Left renal cortex interstitium (tissue), 4 donors: ENCODE results near the gene ZCCHC14. TPM values are rescaled to one million over a fixed set of nuclear protein-coding genes. Genes with fewer than 3 reads are reported as not detected.

ENCODE experiments used
- DNase-seq, 4 donors: peaks; one replicate each; pipeline ENCODE4 v3.0.0-alpha.2; 2013; ENCODE audit warnings: low read depth in 4 of 4, low spot score in 2 of 4, missing footprints in 1 of 4
- polyA plus RNA-seq, 4 donors: library from polyadenylated mRNA; unstranded; fragments of 120-200 nt; gene quantifications; one replicate each; pipeline ENCODE4 v1.2.1, GENCODE V29; 2013; ENCODE audit not compliant: insufficient read length in 4 of 4

The ZCCHC14 gene
- 10 to 100 TPM; 27.9 to 39.1 (median 35.2) TPM for polyA plus RNA-seq

DNA sequence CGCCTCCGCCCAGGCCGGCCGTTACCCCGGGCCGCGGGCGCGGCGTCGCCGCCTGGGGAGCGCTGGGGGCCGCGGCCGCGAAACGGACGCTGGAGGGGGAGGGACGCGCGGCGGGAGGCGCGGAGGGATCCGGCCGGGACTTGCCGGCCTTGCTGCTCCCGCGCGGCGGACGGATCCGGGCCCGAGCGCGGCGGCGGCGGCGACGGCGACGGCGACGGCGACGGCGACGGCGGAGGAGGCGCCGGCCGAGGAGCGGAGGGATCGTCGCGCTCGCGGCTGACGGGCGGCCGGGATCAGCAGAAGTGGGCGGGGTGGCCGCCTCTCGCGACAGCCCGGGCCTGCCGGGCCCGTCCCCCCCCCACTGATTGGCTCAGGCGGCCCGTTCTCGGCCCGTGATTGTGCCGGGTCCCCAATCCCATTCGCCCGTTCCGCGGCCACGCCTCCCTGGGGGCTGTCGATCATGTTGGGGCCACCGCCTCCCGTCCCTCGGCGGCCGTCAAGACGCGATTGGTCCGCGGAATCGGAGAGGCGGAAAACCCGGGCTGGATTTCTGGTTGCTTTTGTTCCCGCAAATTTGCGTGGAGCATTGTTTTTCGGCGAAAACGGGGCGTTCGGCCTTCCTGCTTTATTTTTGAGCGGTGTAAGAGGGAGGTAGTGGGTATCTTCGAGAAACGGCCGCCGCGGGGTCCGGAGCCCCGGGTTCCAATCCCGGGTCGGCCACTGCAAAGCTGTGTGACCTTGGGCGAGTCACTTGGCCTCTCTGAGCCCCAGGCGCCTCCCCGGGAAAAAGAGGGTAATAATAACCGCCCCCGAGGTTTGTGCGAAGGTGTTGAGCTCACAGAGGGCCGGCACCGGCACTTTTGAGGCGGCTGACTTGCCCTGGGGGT is at the start of gene ZCCHC14:
TSS of gene ZCCHC14 (minus strand) at position 304 of the 887 bp plus-strand sequence. CDS start 786 bp downstream, outside the sequence.
- peak; percentile 91 to 99 (median 96) for DNase-seq

DNA sequence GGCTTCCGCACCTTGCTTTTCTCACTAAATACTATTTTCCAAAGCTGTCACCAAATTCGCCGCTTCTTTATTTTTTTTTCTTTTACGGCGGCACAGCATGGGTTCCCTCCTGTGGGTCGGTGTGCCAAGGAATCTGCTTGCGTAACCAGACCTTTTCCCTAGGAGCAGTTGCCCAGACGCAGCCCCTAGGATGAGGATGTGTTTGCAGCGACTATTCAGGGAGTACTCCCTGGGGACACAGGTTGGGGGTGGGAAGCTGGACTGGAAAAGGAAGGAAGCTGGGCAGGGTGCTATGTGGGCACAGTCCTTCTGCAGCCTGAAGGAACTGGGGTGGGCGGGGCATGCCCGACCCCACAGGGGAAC is 49.0 kb upstream of the ZCCHC14 start:
- DNase-seq, result no peak

DNA sequence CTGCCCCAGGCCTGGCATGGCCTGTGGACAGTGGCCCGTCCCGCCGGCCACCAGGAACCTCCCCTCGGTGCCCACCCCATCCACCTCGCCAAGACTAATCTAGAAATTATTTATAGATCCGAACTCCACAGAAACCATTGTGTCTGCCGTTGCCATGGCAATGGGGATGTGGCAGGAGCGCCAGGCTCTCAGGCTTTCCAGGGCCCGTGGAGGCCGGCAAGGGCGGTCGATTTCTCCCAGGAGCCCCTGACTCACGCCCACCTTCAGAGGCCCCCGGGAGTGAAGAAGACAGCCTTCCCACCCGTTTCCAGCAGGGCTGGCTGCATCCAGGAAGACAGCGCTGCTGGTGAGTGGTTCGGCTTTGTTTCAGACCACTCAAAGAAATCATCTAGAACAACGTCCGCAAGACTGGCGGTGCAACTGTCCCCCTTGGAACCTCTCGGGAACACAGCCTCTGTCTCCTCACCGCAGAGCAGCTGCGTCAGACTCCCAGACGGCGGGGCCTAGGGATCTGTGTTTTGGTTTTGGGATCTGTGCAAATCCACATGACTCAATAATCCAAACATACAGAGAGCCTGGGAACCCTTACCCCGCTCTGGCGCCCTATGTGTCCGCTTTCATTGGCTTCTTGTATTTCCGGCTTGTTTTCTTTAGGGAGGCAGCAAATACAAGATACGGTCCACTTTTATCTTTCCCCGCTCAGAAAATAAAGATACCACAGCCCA is 48.5 kb upstream of the ZCCHC14 start:
- no peak for DNase-seq

DNA sequence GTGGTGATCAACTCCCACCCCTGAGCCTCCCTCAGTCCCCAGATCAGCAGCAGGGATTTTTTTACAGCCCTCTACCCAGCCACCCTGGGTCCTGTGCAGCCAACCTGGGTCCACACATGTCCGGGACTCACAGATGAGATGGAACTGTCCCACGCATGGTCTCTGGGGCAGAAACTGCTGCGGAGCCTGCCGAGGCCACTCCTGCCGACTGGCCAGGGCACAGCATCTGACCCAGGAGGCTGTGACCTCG is 48.0 kb upstream of the ZCCHC14 start:
- DNase-seq, result no peak

DNA sequence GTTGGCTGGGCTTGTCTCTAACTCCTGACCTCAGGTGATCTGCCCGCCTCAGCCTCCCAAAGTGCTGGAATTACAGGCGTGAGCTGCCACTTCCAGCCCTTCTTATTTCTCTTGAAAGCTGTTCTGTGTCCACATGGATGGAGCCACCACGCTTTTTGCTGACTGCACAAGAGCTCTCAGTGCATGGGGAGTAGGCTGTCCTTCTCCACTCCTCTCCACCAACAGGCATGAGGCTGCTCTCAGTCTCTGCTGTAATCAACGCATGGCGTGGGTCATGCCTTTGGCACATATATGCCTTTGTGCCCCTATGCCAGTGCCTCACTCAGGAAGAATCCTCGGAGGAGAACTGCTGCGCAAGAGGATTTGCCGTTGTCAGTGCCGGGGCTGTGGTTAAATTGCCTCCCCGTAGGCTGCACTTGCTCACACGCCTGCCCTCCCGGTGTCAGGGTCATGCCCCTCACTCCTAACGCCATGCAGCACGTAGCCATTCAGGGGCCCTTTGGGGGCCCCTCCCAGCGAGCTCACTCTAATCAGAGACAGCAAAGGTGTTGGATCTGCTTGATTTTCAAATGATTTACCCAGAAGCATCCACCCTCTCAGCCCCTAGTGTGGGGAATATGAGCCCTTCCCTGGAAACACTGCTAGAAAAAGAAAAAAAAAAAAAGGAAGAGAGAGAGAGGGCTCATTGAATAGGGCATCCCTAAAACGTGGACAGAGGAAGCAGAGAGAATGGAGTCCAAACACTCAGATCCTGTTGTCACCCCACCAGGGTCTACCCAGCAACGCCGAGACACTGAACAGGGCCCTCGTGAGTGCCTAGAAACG is 47.5 kb upstream of the ZCCHC14 start:
- no peak for DNase-seq

DNA sequence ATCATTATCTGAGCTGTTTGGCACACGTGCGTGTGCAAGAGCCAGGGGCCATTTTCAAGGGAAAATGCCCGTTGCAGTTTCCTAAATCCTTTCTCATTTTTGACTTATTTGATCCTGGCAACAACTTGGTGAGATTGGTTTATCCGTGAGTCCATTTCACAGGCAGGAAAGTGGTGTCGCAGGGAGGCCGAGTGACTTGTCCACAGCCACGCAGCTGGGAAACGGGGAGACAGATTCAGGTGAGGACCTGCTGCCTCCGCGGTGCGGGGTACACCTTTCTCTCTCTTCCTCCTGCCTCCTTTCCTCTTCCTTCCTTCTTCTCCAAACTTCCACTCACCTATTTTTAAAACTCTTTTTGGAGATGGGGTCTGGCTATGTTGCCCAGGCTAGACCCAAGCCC is 46.3 kb upstream of the ZCCHC14 start:
- DNase-seq, result no peak

DNA sequence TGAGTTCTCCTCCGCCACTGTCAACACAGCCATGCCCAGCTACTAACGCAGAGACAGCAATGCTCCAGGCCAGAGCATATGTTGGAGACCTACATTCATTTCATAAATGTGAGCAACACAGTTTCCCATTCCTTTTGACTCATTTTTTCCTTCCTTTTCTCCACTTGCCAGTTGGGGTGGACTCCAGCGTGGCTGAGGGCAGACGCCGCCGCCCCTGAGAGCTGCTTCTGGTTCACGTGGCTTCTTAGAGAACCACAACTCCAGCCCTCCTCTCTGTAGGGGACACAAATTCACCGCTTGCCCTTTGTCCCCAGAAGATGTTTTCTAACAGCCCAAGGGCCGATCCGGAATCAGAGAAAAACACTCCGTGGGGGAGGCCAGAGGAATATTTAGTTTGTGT is 45.8 kb upstream of the ZCCHC14 start:
- DNase-seq, result no peak

DNA sequence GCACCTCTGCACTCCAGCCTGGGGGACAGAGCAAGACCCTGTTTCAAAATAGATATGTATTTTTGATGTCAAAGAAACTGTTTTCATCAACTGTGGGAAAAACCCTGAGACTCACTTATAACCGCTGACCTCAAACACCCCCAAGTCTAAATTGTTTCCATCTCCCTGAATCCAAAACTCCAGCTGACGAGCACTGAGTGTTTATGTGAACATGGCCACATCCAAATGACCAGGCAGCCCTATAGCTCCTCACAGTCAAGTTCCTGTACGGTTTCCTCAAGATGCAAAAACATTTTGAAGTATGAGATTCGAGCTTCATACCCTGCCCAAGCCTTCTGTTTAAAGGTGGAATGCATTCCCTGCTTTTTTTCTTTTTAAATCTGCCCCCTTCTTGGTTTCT is 45.3 kb upstream of the ZCCHC14 start:
- no peak for DNase-seq

DNA sequence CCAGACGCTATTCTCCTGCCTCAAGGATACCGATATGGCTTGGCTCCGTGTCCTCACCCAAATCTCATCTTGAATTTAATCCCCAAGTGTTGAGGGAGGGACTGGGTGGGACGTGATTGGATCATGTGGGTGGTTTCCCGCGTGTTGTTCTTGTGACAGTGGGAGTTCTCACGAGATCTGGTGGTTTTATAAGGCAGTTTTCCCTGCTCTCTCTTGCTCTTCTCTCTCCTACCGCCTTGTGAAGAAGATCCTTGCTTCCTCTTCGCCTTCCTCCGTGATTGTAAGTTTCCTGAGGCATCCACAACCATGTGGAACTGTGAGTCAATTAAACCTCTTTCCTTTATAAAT is 43.9 kb upstream of the ZCCHC14 start:
- DNase-seq, result no peak

DNA sequence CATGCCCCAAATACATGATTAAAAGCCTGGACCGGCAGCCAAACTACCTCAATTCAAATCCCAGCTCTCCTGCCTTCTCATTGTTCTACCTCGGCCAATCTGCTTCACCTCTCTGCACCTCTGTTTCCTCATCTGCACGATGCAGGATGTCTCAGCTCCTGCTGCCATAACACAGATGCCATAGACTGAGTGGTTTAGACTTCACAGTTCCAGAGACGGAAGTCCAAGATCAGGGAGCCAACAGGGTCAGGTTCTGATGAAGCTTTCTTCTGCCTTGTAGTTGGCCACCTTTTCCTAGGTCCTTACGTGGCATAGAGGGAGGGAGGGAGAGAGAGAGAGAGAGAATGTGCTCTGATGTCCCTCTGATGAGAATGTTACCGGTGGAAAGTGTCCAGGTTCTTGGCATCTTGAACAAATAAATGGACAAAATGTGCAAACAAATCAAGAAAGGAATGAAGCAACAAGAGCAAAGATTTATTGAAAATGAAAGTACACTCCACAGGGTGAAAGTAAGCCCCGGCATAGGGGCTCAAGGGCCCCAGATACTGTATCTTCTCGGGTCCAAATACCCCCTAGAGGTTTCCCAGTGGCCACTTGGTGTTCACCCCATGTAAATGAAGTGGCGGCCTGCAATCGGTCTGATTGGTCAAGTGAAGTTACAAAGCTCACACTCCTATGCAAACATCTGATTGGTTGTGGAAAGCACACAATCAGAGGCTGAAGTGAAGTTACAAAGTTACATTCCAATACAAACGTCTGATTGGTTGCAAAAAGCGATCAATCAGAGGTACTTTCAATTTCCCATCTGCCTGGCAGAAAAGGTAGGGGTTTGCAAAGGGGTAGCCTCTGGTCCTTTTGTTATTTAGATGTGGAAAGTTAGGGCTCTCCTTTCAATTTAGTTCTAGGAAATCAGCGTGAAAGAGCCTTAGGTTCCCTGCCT is 43.3 kb upstream of the ZCCHC14 start:
- DNase-seq, result no peak

DNA sequence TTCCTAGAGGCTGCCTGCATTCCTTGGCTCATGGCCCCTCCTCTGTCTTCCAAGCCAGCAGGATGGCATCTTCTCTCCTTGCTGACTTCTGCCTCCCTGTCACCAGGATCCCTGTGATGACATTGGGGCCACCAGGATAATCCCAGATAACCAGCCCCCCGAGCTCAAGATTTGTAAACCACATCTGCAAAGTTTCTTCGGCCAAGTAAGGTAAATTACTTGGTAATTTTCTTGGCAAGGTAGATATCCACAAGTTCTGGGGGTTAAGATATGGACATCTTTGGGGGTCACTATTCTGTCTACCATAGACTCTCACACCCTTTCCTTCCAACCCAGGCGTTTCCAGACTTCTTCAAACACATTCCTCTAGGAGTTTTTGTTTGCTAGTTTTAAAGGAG is 42.6 kb upstream of the ZCCHC14 start:
- DNase-seq, result no peak

DNA sequence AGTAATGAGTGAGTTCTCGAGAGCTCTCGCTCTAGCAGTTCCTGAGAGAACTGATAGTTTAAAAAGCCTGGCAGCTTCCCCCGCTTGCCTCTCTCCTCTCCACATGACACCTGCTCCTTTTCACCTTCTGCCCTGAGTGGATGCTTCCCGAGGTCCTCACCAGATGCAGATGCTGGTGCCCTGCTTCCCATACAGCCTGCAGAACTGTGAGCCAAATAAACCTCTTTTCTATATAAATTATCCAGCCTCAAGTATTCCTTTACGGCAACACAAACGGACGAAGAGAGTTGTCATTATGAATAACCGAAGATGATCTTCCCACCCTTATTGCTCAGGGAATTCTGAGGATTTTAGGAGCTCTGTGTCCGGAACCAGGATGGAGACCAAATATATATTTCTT is 41.9 kb upstream of the ZCCHC14 start:
- no peak for DNase-seq

DNA sequence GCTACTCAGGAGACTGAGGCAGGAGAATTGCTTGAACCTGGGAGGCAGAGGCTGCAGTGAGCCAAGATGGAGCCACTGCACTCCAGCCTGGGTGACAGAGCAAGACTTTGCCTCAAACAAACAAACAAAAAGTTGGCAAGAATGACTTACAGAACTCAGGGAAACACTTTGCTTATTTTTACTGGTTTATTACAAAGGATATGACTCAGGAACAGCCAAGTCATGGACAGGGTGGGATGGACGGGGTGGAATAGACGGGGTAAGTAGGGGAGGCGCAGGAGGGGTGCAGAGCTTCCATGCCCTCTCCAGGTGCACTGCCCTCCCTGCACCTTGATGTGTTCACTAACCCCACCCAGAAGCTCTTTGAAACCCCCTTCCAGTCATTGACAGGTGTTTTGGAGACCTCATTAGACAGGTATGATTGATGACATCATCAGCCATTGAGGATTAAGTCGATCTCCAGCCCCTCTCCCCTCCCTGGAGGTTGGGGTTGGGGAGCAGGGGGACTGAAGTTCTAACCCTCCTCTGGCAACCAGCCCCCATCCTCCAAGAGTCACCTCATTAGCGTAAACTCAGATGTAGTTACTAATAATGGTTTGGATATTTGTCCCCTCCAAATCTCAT is 41.3 kb upstream of the ZCCHC14 start:
- DNase-seq, result no peak

DNA sequence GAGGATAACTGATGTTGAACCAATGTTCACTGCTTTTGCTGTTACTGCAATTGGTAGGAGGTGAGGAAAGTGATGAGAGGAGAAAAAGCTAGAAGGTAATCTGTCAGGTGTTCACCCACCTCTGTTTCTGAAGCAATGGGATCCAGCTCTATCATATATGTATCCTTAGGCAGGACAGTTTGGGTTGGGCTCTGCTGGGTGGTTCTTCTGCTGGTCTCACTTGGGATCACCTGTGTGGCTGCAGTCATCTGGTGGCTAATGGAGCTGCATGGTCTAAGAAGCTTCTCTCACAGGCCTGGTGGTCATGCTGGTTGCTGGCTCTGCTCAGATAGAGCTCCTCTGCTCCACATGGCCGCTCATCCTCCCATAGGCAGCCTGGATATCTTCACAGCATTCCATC is 40.2 kb upstream of the ZCCHC14 start:
- no peak for DNase-seq

DNA sequence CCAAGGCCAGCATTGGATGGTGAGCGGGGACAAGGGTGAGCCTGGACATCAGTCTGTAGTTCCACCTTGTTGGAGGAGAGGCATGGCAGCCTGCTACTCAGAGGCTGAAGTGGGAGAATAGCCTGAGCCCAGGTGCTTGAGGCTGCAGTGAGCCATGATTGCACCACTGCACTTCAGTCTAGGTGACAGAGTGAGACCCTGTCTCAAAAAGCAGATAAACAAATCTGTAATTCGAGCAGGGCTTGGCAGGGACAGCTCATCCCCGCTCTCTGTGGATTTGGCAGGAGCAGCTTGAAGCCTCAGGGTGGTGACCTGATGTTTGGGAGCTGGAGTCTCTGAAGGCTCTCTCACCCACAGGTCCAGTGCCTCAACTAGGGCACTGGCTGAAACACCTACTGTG is 38.6 kb upstream of the ZCCHC14 start:
- no peak for DNase-seq

DNA sequence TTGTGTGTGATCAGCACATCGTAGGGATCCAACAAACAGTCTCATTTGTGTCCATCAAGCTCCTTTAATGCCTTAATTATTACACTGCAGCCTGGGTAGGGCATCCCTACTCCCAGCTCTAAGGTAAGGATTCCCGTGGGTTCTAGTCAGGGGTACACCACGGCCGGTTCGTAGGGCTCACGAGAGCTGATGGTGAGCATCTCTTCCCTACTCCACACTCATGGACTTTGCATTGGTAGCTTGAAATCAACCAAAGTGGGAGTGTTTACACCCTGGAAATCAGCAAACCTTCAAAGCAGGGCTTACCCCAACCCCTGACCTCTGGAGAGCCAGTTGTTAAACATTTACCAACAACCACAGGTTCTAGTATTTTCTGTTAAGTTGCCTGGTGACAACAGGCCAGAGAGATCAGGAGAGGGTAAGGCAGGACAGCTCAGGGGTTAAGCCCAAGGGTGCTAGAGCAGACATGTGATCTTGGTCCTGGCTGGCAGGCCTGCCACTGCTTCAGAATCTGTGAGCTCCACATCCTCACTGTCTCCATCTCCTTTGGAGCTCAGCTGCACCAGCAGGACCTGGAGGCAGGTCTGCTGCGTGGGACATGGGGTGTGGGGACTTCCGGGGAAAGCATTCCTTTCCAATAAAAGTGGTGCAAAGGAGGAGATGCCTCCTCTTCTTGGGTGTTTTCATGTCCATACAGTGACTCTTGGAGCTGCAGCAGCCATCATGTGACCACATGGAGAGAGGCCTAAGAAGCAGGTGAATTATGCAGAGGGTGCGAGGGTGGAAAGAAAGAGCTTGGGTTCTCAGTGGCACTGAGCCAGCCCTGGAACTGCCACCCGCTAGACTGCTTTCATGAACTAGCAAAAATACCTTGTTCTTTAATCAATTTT is 36.1 kb upstream of the ZCCHC14 start:
- DNase-seq, result no peak

DNA sequence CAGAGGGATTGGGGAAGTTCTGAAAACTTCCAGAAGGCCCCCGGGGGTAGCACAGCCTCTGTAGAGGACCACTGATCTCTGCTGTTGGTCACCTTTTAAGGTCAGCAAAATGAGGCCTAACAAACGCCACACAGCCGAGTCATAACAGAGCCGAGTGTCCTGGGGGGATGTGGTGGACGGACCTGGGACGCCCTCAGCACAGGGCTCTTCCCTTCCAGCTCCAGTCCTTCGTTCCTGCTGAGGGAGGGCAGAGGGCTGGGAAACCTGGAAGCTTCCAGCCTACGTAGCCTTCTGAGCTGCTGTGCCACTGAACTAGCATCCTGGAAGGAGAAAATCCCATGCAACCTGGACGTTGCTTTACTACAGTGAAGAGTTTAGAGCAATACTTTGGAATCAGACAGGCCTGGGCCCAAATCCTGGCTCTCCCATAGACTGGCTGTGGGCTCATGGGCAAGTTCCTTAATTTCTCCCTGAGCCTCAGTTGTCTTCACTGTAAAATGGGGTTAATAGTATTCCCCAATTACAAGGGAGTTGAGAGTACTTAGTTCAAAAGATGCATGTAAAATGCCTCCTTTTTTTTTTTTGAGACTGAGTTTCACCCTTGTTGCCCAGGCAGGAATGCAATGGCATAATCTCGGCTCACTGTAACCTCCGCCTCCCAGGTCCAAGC is 34.4 kb upstream of the ZCCHC14 start:
- no peak for DNase-seq

DNA sequence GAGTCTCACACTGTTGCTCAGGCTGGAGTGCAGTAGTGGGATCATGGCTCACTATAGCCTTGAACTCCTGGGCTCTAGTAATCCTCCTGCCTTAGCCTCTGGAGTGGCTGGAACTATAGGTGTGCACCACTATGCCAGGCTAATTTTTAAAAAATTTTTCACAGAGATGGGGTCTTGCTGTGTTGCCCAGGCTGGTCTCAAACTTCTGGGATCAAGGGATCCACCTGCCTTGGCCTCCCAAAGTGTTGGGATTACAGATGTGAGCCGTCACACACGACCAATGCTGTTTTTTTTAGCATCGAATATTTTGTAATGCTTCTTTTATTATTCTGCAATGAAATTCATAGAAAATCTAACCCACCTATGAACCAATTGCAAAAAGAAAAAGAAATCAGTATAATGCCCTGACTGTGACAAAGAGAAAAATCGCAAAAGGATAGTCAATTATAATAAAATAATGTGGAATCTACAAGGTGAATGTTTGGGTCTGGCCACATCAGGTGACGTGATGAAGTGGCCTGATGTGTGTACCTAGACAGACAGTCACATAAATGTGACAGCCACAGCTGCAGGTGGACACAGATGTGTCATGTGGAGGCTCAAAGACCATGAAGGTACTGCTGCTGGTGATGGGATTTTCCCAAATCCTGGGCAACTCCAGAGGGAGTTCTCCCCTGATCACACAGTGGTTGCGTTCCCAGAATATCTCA is 33.6 kb upstream of the ZCCHC14 start:
- no peak for DNase-seq
